Activated CD8-positive, alpha-beta memory T cell treated with anti-CD3 and anti-CD28 coated beads, Interleukin-2, amount 50 U/mL, for 1 hour (primary cell): ENCODE measurements around the gene ART1.

Source experiments
- DNase-seq: peaks from one replicate; pipeline ENCODE4 v3.0.0-alpha.2; 2020; ENCODE audit errors: extremely low read depth

Gene ART1

GRCh38 chr11:3665336-3666022 is 20.6 kb downstream of the ART1 start:
- DNase-seq: no peak

- DNase-seq: no peak
Observed at GRCh38 chr11:3666023-3666530, 21.1 kb downstream of the ART1 start.

- DNase-seq: no peak
Observed at GRCh38 chr11:3667149-3668035, 22.5 kb downstream of the ART1 start.

GRCh38 chr11:3669128-3669527 is 24.2 kb downstream of the ART1 start:
- no peak for DNase-seq

GRCh38 chr11:3669742-3670183 is 24.8 kb downstream of the ART1 start:
- no peak for DNase-seq

- no peak for DNase-seq
Observed at GRCh38 chr11:3671334-3672254, 26.7 kb downstream of the ART1 start, which contains the start of gene CHRNA10. TSS of gene CHRNA10 (minus strand) at chr11:3671384. CDS start at chr11:3671312, 72 bp downstream.

- no peak for DNase-seq
Observed at GRCh38 chr11:3674189-3674588, 29.3 kb downstream of the ART1 start.

- no peak for DNase-seq
Observed at GRCh38 chr11:3675971-3676370, 31.0 kb downstream of the ART1 start.

GRCh38 chr11:3679077-3679476 is 34.1 kb downstream of the ART1 start:
- no peak for DNase-seq

- DNase-seq: no peak
Observed at GRCh38 chr11:3683039-3683438, 38.1 kb downstream of the ART1 start.

GRCh38 chr11:3684129-3684818 is 39.3 kb downstream of the ART1 start:
- DNase-seq: no peak

GRCh38 chr11:3684819-3685172 is 39.9 kb downstream of the ART1 start:
- DNase-seq: no peak

- DNase-seq: no peak
Observed at GRCh38 chr11:3685923-3686322, 41.0 kb downstream of the ART1 start.

- DNase-seq: no peak
Observed at GRCh38 chr11:3686751-3687150, 41.8 kb downstream of the ART1 start.

- DNase-seq: no peak
Observed at GRCh38 chr11:3700410-3700809, 55.5 kb downstream of the ART1 start.

- no peak for DNase-seq
Observed at GRCh38 chr11:3700910-3701309, 56.0 kb downstream of the ART1 start.

- DNase-seq: no peak
Observed at GRCh38 chr11:3703383-3703782, 58.5 kb downstream of the ART1 start.

- DNase-seq: no peak
Observed at GRCh38 chr11:3707176-3707575, 62.2 kb downstream of the ART1 start.

GRCh38 chr11:3709977-3710376 is 65.0 kb downstream of the ART1 start:
- no peak for DNase-seq

GRCh38 chr11:3710485-3711259 is 65.7 kb downstream of the ART1 start:
- DNase-seq: no peak
